ENCODE results near the gene PLPPR3. TPM values are rescaled to one million over a fixed set of nuclear protein-coding genes. Genes with fewer than 3 reads are reported as not detected.

The PLPPR3 gene
- polyA plus RNA-seq, 1 of the 3 experiments (the other 2 are of a cell fraction): 1.6 TPM

DNA sequence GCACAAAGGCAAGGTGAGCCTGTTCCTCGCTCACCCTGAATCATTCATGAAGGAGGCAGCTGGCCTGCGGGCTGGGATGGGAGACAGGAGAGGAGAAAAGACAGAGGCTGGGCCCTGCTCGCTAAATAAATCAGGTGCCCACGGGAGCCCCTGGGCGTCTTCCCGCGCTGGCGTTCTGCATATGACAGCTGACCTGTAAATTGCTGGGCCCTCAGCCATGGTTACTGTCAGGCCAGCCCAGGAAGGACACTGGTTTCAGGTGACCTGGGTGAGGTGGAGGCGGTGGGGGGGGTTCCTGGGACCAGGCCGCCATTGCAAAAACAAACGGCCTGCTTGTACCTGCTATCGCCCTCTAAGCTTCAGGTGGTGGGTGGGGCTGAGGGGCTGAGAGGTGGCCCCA, 27.9 kb downstream of the PLPPR3 start:
- Histone ChIP-seq H3K27me3 (ENCODE audit: insufficient read depth) (no peaks in the 10 kb centered on the region), H2AFZ (ENCODE audit: low read depth) (no peak overlapping the region), H3K4me1 (ENCODE audit: control insufficient read depth in 1 of 2, insufficient read depth in 2 of 2, low read depth in 1 of 2, low read length in 1 of 2) (peaks cover 0 to 22% of the 10 kb centered on the region in 2 experiments; a peak in 1 of 4 replicates), H3K27ac (ENCODE audit: low read depth in 2 of 2, low read length in 1 of 2) (no peak overlapping the region), H3K9me2 (no peaks in the 10 kb centered on the region), H3K4me3 (ENCODE audit: low read depth in 2 of 2, low read length in 1 of 2) (no peak overlapping the region), H3K4me2 (no peak overlapping the region), H3K79me2 (ENCODE audit: insufficient read depth) (peaks cover 10% of the 10 kb centered on the region), H3K36me3 (replicated peaks in 1 of 2; ENCODE audit: control insufficient read depth in 1 of 2, insufficient read depth in 2 of 2, low read length in 1 of 2) (no peaks in the 10 kb centered on the region), H4K20me1 (ENCODE audit: insufficient read depth) (peaks cover 9% of the 10 kb centered on the region), H3K9me3 (no peaks in the 10 kb centered on the region), H3K9ac (no peak overlapping the region), H3F3A (replicated peaks; ENCODE audit: insufficient read depth) (peaks cover 4% of the 10 kb centered on the region)
- POLR2A ChIA-PET: interaction anchor here (0.5 kb wide), 1 partner anchor 9 kb away, joined by 5 read pairs; no protein-coding TSS in a partner anchor
- TF ChIP-seq, protein P1, sequence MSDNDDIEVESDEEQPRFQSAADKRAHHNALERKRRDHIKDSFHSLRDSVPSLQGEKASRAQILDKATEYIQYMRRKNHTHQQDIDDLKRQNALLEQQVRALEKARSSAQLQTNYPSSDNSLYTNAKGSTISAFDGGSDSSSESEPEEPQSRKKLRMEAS (IDR thresholded peaks at IDR 0.05; ENCODE audit: low read depth): no peak
- TF ChIP-seq GABPA (IDR thresholded peaks at IDR 0.05; ENCODE audit: low read depth): no peak
- TF ChIP-seq RAD21 (IDR thresholded peaks at IDR 0.05; ENCODE audit: low read length): no peak
- no peak for TF ChIP-seq NRF1 (IDR thresholded peaks at IDR 0.05; ENCODE audit: low read depth, low read length)
- no peak for TF ChIP-seq EZH2phosphoT487 (IDR thresholded peaks at IDR 0.05; ENCODE audit: borderline replicate concordance, low read depth)
- TF ChIP-seq YY1 (IDR thresholded peaks at IDR 0.05; ENCODE audit: low read depth): no peak
- no peak for TF ChIP-seq NFIC (IDR thresholded peaks at IDR 0.05; ENCODE audit: borderline replicate concordance)
- TF ChIP-seq, protein P2, sequence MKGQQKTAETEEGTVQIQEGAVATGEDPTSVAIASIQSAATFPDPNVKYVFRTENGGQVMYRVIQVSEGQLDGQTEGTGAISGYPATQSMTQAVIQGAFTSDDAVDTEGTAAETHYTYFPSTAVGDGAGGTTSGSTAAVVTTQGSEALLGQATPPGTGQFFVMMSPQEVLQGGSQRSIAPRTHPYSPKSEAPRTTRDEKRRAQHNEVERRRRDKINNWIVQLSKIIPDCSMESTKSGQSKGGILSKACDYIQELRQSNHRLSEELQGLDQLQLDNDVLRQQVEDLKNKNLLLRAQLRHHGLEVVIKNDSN (IDR thresholded peaks at IDR 0.05; ENCODE audit: borderline replicate concordance, low read depth): no peak
- TF ChIP-seq GATA2 (CRISPR knock-in tag; IDR thresholded peaks at IDR 0.05): no peak
- no peak for TF ChIP-seq MEF2A (IDR thresholded peaks at IDR 0.05; ENCODE audit: borderline replicate concordance, low read depth)
- TF ChIP-seq SIN3A (IDR thresholded peaks at IDR 0.05; ENCODE audit: borderline replicate concordance, low read depth, low read length): no peak
- no peak for TF ChIP-seq MXI1 (IDR thresholded peaks at IDR 0.05; ENCODE audit: low read depth, low read length)
- no peak for TF ChIP-seq RXRA (IDR thresholded peaks at IDR 0.05; ENCODE audit: borderline replicate concordance, low read depth)
- TF ChIP-seq, protein P3, sequence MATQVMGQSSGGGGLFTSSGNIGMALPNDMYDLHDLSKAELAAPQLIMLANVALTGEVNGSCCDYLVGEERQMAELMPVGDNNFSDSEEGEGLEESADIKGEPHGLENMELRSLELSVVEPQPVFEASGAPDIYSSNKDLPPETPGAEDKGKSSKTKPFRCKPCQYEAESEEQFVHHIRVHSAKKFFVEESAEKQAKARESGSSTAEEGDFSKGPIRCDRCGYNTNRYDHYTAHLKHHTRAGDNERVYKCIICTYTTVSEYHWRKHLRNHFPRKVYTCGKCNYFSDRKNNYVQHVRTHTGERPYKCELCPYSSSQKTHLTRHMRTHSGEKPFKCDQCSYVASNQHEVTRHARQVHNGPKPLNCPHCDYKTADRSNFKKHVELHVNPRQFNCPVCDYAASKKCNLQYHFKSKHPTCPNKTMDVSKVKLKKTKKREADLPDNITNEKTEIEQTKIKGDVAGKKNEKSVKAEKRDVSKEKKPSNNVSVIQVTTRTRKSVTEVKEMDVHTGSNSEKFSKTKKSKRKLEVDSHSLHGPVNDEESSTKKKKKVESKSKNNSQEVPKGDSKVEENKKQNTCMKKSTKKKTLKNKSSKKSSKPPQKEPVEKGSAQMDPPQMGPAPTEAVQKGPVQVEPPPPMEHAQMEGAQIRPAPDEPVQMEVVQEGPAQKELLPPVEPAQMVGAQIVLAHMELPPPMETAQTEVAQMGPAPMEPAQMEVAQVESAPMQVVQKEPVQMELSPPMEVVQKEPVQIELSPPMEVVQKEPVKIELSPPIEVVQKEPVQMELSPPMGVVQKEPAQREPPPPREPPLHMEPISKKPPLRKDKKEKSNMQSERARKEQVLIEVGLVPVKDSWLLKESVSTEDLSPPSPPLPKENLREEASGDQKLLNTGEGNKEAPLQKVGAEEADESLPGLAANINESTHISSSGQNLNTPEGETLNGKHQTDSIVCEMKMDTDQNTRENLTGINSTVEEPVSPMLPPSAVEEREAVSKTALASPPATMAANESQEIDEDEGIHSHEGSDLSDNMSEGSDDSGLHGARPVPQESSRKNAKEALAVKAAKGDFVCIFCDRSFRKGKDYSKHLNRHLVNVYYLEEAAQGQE (IDR thresholded peaks at IDR 0.05; ENCODE audit: low read depth, low read length): no peak
- TF ChIP-seq POLR2AphosphoS5 (IDR thresholded peaks at IDR 0.05; ENCODE audit: low read depth, low read length): no peak
- no peak for TF ChIP-seq FOSL2 (IDR thresholded peaks at IDR 0.05; ENCODE audit: borderline replicate concordance, low read depth)
- TF ChIP-seq JUND (IDR thresholded peaks at IDR 0.05): no peak
- TF ChIP-seq SMC3 (IDR thresholded peaks at IDR 0.05; ENCODE audit: low read depth, low read length): no peak
- TF ChIP-seq, protein P4, sequence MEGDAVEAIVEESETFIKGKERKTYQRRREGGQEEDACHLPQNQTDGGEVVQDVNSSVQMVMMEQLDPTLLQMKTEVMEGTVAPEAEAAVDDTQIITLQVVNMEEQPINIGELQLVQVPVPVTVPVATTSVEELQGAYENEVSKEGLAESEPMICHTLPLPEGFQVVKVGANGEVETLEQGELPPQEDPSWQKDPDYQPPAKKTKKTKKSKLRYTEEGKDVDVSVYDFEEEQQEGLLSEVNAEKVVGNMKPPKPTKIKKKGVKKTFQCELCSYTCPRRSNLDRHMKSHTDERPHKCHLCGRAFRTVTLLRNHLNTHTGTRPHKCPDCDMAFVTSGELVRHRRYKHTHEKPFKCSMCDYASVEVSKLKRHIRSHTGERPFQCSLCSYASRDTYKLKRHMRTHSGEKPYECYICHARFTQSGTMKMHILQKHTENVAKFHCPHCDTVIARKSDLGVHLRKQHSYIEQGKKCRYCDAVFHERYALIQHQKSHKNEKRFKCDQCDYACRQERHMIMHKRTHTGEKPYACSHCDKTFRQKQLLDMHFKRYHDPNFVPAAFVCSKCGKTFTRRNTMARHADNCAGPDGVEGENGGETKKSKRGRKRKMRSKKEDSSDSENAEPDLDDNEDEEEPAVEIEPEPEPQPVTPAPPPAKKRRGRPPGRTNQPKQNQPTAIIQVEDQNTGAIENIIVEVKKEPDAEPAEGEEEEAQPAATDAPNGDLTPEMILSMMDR (IDR thresholded peaks at IDR 0.05): no peak
- CTCF ChIA-PET: interaction anchor here (0.8 kb wide), 1 partner anchor 15 kb away, joined by 3 read pairs; no protein-coding TSS in a partner anchor
- 100% methylated on average over 5 of the region's 12 CpGs for WGBS (ENCODE audit: low lambda C conversion rate)
- no peak for DNase-seq
